ENCODE measurements around the gene IRF2.

Gene IRF2

GRCh38 chr4:184474263-184475095 is at the start of gene IRF2:
Gene IRF2, minus strand, starts transcription at chr4:184474550. Its CDS starts 45,486 bp downstream, at chr4:184429064.
- DNase-seq (ENCODE audit: low read depth) = peak; percentile 99

GRCh38 chr4:184515606-184516005 is 41.3 kb upstream of the IRF2 start:
- no peak for DNase-seq (ENCODE audit: low read depth)

GRCh38 chr4:184514121-184514988 is 40.0 kb upstream of the IRF2 start:
- peak; percentile 89 for DNase-seq (ENCODE audit: low read depth)

- no peak for DNase-seq (ENCODE audit: low read depth)
Observed at GRCh38 chr4:184513802-184514120, 39.4 kb upstream of the IRF2 start.

GRCh38 chr4:184511156-184511555 is 36.8 kb upstream of the IRF2 start:
- no peak for DNase-seq (ENCODE audit: low read depth)

GRCh38 chr4:184510401-184510800 is 36.1 kb upstream of the IRF2 start:
- no peak for DNase-seq (ENCODE audit: low read depth)

GRCh38 chr4:184506527-184507121 is 32.3 kb upstream of the IRF2 start:
- DNase-seq (ENCODE audit: low read depth) = no peak

- no peak for DNase-seq (ENCODE audit: low read depth)
Observed at GRCh38 chr4:184504385-184504784, 30.0 kb upstream of the IRF2 start.

GRCh38 chr4:184503869-184504300 is 29.5 kb upstream of the IRF2 start:
- DNase-seq (ENCODE audit: low read depth) = peak; percentile 24

GRCh38 chr4:184500748-184501589 is 26.6 kb upstream of the IRF2 start:
- DNase-seq (ENCODE audit: low read depth) = no peak

GRCh38 chr4:184499996-184500395 is 25.6 kb upstream of the IRF2 start:
- DNase-seq (ENCODE audit: low read depth) = no peak

GRCh38 chr4:184498598-184498997 is 24.2 kb upstream of the IRF2 start:
- no peak for DNase-seq (ENCODE audit: low read depth)

GRCh38 chr4:184489771-184490170 is 15.4 kb upstream of the IRF2 start:
- DNase-seq (ENCODE audit: low read depth) = no peak

- no peak for DNase-seq (ENCODE audit: low read depth)
Observed at GRCh38 chr4:184487503-184487902, 13.2 kb upstream of the IRF2 start.

- no peak for DNase-seq (ENCODE audit: low read depth)
Observed at GRCh38 chr4:184485279-184485678, 10.9 kb upstream of the IRF2 start.

- no peak for DNase-seq (ENCODE audit: low read depth)
Observed at GRCh38 chr4:184481544-184481943, 7.2 kb upstream of the IRF2 start.

- no peak for DNase-seq (ENCODE audit: low read depth)
Observed at GRCh38 chr4:184479516-184479950, 5.2 kb upstream of the IRF2 start.

GRCh38 chr4:184477201-184477999 is 3.0 kb upstream of the IRF2 start:
- no peak for DNase-seq (ENCODE audit: low read depth)

- no peak for DNase-seq (ENCODE audit: low read depth)
Observed at GRCh38 chr4:184476695-184477094, 2.3 kb upstream of the IRF2 start.

- DNase-seq (ENCODE audit: low read depth) = no peak
Observed at GRCh38 chr4:184475498-184475897, 1.1 kb upstream of the IRF2 start.

- DNase-seq (ENCODE audit: low read depth) = peak; percentile 61
Observed at GRCh38 chr4:184475096-184475461, 729 bp upstream of the IRF2 start.

All from iris pigment epithelial cell (primary cell).